KG1 (cell line): Measurements from ENCODE around the gene COX7B2.

Experiments used
- DNase-seq: peaks from one replicate; lab custom pipeline; 2025; lab: John Stamatoyannopoulos, UW

The COX7B2 gene

GRCh38 chr4:46715468-46715867 is 193.6 kb downstream of the COX7B2 start:
- DNase-seq: no peak

- DNase-seq: no peak
Measured at GRCh38 chr4:46698891-46699290, 210.2 kb downstream of the COX7B2 start.
